K562 (cell line): ENCODE measurements around the gene RHEBL1. TPM values are rescaled to one million over a fixed set of nuclear protein-coding genes. Genes with fewer than 3 reads are reported as not detected.
A peak's percentile ranks its signal among the peaks of the same experiment; 100 is the strongest.

Experiments used
- BRCA1 ChIP-seq, 2 experiments: fragments of 450-650 bp in 1 of 2; sonication (generic) in 1 of 2; formaldehyde crosslinking in 1 of 2; IDR thresholded peaks; 2 replicates each; pipeline versions ENCODE4 v1.5.0 to v1.6.1; 2017 to 2020; ENCODE audit warnings: mild to moderate bottlenecking in 1 of 2, missing genetic modification reagents in 1 of 2
- BRD9 ChIP-seq: fragments of 450-650 bp; IDR thresholded peaks from 2 replicates; pipeline ENCODE4 v1.6.1; 2018; ENCODE audit warnings: low read depth; ENCODE audit not compliant: partially characterized antibody
- FOXK1 ChIP-seq: sonication (generic); formaldehyde crosslinking; IDR thresholded peaks from 2 replicates; pipeline ENCODE4 v1.8.0; 2022; ENCODE audit warnings: missing genetic modification reagents, mild to moderate bottlenecking, borderline replicate concordance
- GTF2E2 ChIP-seq: fragments of 200-800 bp; sonication (Bioruptor generic); IDR thresholded peaks from 2 replicates; pipeline ENCODE4 v1.6.1; 2016; ENCODE audit warnings: missing genetic modification characterization, missing compliant biosample characterization
- HLTF ChIP-seq: fragments of 450-650 bp; IDR thresholded peaks from 2 replicates; pipeline ENCODE4 v1.6.1; 2016
- KLF13 ChIP-seq: fragments of 450-650 bp; IDR thresholded peaks from 2 replicates; pipeline ENCODE4 v1.6.1; 2016; ENCODE audit warnings: missing genetic modification characterization, low read depth, mild to moderate bottlenecking, missing compliant biosample characterization, moderate library complexity, borderline replicate concordance
- MBD2 ChIP-seq: sonication (generic); IDR thresholded peaks from 2 replicates; pipeline ENCODE4 v1.6.1; 2016; ENCODE audit warnings: low read depth, borderline replicate concordance
- RBBP5 ChIP-seq: fragments of 200-600 bp; sonication (generic); IDR thresholded peaks from 2 replicates; pipeline ENCODE4 v1.6.1; 2012; ENCODE audit warnings: borderline replicate concordance, mild to moderate bottlenecking, low read length, control low read depth, inconsistent platforms; ENCODE audit not compliant: insufficient read depth, poor library complexity, severe bottlenecking
- RBM39 ChIP-seq: fragments of 200-400 bp; formaldehyde crosslinking; optimal IDR thresholded peaks from 2 replicates; pipeline ENCODE3; 2018; ENCODE audit warnings: low read depth, low read length
- SIX5 ChIP-seq, 2 experiments: IDR thresholded peaks; 2 replicates each; pipeline ENCODE4 v1.6.1; 2011; ENCODE audit warnings: low read length in 2 of 2, borderline replicate concordance in 1 of 2, low read depth in 1 of 2, mild to moderate bottlenecking in 1 of 2, moderate library complexity in 1 of 2; ENCODE audit not compliant: insufficient read depth in 1 of 2
- SMAD1 ChIP-seq: fragments of 150-350 bp; IDR thresholded peaks from 2 replicates; pipeline ENCODE4 v1.6.1; 2014; ENCODE audit warnings: low read length, low read depth; ENCODE audit not compliant: partially characterized antibody
- SMARCE1 ChIP-seq: fragments of 450-650 bp; IDR thresholded peaks from 2 replicates; pipeline ENCODE4 v1.7.1; 2016; ENCODE audit warnings: mild to moderate bottlenecking
- VEZF1 ChIP-seq: fragments of 200-800 bp; sonication (Bioruptor generic); IDR thresholded peaks from 2 replicates; pipeline ENCODE4 v1.6.1; 2017; ENCODE audit warnings: missing genetic modification characterization, missing compliant biosample characterization
- XRCC5 ChIP-seq: fragments of 200-400 bp; formaldehyde crosslinking; IDR thresholded peaks from 2 replicates; pipeline ENCODE4 v1.6.1; 2017; ENCODE audit warnings: low read depth, mild to moderate bottlenecking, low read length
- ZBTB9 ChIP-seq: fragments of 450-650 bp; formaldehyde crosslinking; IDR thresholded peaks from 2 replicates; pipeline ENCODE4 v1.4.0; 2020; ENCODE audit warnings: mild to moderate bottlenecking, moderate library complexity
- ZNF766 ChIP-seq: fragments of 200-800 bp; sonication (Bioruptor generic); conservative IDR thresholded peaks from 2 replicates; pipeline ENCODE4 v1.6.1; 2016; ENCODE audit warnings: missing genetic modification characterization, missing compliant biosample characterization
- polyA plus RNA-seq, 8 experiments: library from polyadenylated mRNA; depleted of rRNA in 4 of 8; stranded (reverse) in 5 of 8; unstranded in 3 of 8; fragments of >200 nt; fragmentation: Nextera tagmentation in 2 of 8; fragmentation: Illumina TruSeq in 1 of 8; extraction: Ambion mirVana in 2 of 8; extraction: Trizol in 1 of 8; gene quantifications; 2 replicates each; pipeline versions ENCODE4 v1.2.1 to v1.2.3, GENCODE V29; 2011 to 2014; ENCODE audit warnings: inconsistent platforms in 1 of 8, missing spikeins in 1 of 8
- total RNA-seq, 7 experiments: library from RNA; depleted of rRNA in 6 of 7; stranded (reverse); fragments of >200 nt in 6 of 7; fragmentation: Illumina TruSeq in 2 of 7; extraction: Trizol in 2 of 7; gene quantifications; 2 replicates each; pipeline versions ENCODE4 v1.2.1 to v1.2.3, GENCODE V29; 2011 to 2021; ENCODE audit warnings: low replicate concordance in 1 of 7
- TF ChIP-seq, protein P1 (sequence below): sonication (generic); formaldehyde crosslinking; IDR thresholded peaks from 2 replicates; pipeline ENCODE4 v1.8.0; 2022; ENCODE audit warnings: mild to moderate bottlenecking, missing genetic modification reagents, borderline replicate concordance
- TF ChIP-seq, protein P2 (sequence below): sonication (generic); formaldehyde crosslinking; IDR thresholded peaks from 2 replicates; pipeline ENCODE4 v1.8.1; 2023; ENCODE audit warnings: mild to moderate bottlenecking, missing genetic modification reagents, moderate library complexity

RHEBL1 gene
- total and polyA plus RNA-seq, 9 of the 15 experiments (the other 6 are each of a cell fraction or from before 2014, with no cell fraction given), result 4.3 to 36.1 (median 8.2) TPM

GRCh38 chr12:49018261-49019119 is 51.3 kb downstream of the RHEBL1 start, which contains the start of gene PRKAG1 (continued):
- TF ChIP-seq RBM39 (peak; percentile 55), GTF2E2 (tag) (peak; percentile 97), HLTF (peak; percentile 55; the same call in 1 of the 2 replicates), SIX5 (IDR thresholded peaks at IDR 0.05; ENCODE audit: borderline replicate concordance in 1 of 2, insufficient read depth in 1 of 2, low read depth in 1 of 2, low read length in 2 of 2) (no peak), SMAD1 (peak; percentile 88), FOXK1 (CRISPR knock-in tag) (peak; percentile 56; the same call in 1 of the 2 replicates), SMARCE1 (peak; percentile 13; the same call in 1 of the 2 replicates), BRCA1 (IDR thresholded peaks at IDR 0.05) (no peak), BRCA1 (CRISPR knock-in tag; IDR thresholded peaks at IDR 0.05) (0 out of 2 replicates have a peak, but pooled peaks have one; percentile 44), BRD9 (peak; percentile 64), RBBP5 (peak; percentile 34), ZBTB9 (peak; percentile 57; the same call in 1 of the 2 replicates), XRCC5 (peak; percentile 27; the same call in 1 of the 2 replicates), ZNF766 (CRISPR knock-in tag) (peak; percentile 98), MBD2 (peak; percentile 59; the same call in 1 of the 2 replicates), KLF13 (peak; percentile 62; the same call in 1 of the 2 replicates), VEZF1 (CRISPR knock-in tag) (peak; percentile 84)
- TF ChIP-seq, protein P1, sequence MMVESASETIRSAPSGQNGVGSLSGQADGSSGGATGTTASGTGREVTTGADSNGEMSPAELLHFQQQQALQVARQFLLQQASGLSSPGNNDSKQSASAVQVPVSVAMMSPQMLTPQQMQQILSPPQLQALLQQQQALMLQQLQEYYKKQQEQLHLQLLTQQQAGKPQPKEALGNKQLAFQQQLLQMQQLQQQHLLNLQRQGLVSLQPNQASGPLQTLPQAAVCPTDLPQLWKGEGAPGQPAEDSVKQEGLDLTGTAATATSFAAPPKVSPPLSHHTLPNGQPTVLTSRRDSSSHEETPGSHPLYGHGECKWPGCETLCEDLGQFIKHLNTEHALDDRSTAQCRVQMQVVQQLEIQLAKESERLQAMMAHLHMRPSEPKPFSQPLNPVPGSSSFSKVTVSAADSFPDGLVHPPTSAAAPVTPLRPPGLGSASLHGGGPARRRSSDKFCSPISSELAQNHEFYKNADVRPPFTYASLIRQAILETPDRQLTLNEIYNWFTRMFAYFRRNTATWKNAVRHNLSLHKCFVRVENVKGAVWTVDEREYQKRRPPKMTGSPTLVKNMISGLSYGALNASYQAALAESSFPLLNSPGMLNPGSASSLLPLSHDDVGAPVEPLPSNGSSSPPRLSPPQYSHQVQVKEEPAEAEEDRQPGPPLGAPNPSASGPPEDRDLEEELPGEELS (CRISPR knock-in tag), result peak; percentile 38; the same call in 1 of the 2 replicates
- TF ChIP-seq, protein P2, sequence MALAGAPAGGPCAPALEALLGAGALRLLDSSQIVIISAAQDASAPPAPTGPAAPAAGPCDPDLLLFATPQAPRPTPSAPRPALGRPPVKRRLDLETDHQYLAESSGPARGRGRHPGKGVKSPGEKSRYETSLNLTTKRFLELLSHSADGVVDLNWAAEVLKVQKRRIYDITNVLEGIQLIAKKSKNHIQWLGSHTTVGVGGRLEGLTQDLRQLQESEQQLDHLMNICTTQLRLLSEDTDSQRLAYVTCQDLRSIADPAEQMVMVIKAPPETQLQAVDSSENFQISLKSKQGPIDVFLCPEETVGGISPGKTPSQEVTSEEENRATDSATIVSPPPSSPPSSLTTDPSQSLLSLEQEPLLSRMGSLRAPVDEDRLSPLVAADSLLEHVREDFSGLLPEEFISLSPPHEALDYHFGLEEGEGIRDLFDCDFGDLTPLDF, result peak; percentile 52; the same call in 1 of the 2 replicates
